Breast epithelium (tissue), 4 donors: ENCODE results near the gene RAP1GAP2. TPM values are rescaled to one million over a fixed set of nuclear protein-coding genes. Genes with fewer than 3 reads are reported as not detected.
"Not testable (repeated sequence)": the region's sequence is repeated elsewhere in the genome, so short reads cannot be mapped to it uniquely, and the experiment has no call there.

Experiments
- DNase-seq, 2 donors: peaks; one replicate each; pipeline ENCODE4 v3.0.0-alpha.2; 2019; ENCODE audit warnings: low spot score in 2 of 2
- H3K27ac ChIP-seq, 2 donors: fragments of 200-600 bp; sonication (generic) in 1 of 2; one replicate each; pipeline ENCODE4 v1.5.1; 2016 to 2019; ENCODE audit warnings: mild to moderate bottlenecking in 1 of 2
- H3K27me3 ChIP-seq, 2 donors: fragments of 200-600 bp; sonication (generic) in 1 of 2; one replicate each; pipeline versions ENCODE4 v1.5.1 to v1.6.0; 2017 to 2019; ENCODE audit warnings: control low read depth in 1 of 2, mild to moderate bottlenecking in 1 of 2
- H3K36me3 ChIP-seq: fragments of 200-600 bp; one replicate; pipeline ENCODE4 v1.5.1; 2019
- H3K4me1 ChIP-seq, 2 donors: fragments of 200-600 bp; sonication (generic); one replicate each; pipeline ENCODE4 v1.5.1; 2016 to 2019; ENCODE audit warnings: control low read depth in 1 of 2
- H3K4me3 ChIP-seq, 3 donors: fragments of 200-600 bp; sonication (generic); 1 replicate in 2 of 3; 2 replicates in 1 of 3; pipeline ENCODE4 v1.5.1; 2016 to 2019; ENCODE audit warnings: mild to moderate bottlenecking in 3 of 3, moderate library complexity in 2 of 3
- H3K9me3 ChIP-seq, 2 donors: fragments of 200-600 bp; sonication (generic) in 1 of 2; one replicate each; pipeline ENCODE4 v1.5.1; 2016 to 2019; ENCODE audit warnings: control low read depth in 1 of 2
- CTCF ChIP-seq, 3 donors: fragments of 450-650 bp; IDR thresholded peaks; one replicate each; pipeline ENCODE4 v1.5.1; 2016 to 2017; ENCODE audit warnings: antibody characterized with exemption in 3 of 3, mild to moderate bottlenecking in 3 of 3, moderate library complexity in 3 of 3
- POLR2A ChIP-seq: fragments of 450-650 bp; IDR thresholded peaks from one replicate; pipeline ENCODE4 v1.6.1; 2016; ENCODE audit warnings: antibody characterized with exemption, mild to moderate bottlenecking, moderate library complexity
- POLR2AphosphoS5 ChIP-seq, 3 donors: sonication (generic); formaldehyde crosslinking; IDR thresholded peaks; one replicate each; pipeline ENCODE4 v1.6.1; 2017; ENCODE audit warnings: antibody characterized with exemption in 3 of 3
- intact Hi-C: fragments of 100-400 bp; cut with DNase I; formaldehyde crosslinking; loops from one replicate; pipeline ENCODE4 v1.15.1; 2023; ENCODE audit warnings: low total_unique reads
- total RNA-seq, 3 donors: library from RNA; depleted of rRNA; stranded (reverse); fragments of >200 nt; gene quantifications; one replicate each; pipeline ENCODE4 v1.1.0, GENCODE V29; 2016

RAP1GAP2 gene
- total RNA-seq, 3 donors from 2014 or later = 5.3 to 23.4 (median 10.8) TPM

- H3K27ac ChIP-seq = no peak overlapping the region
- intact Hi-C loops = no loop called here
- no peaks in the 10 kb centered on the region for H3K27me3 ChIP-seq
- no peaks in the 10 kb centered on the region for H3K9me3 ChIP-seq
- no peaks in the 10 kb centered on the region for H3K4me1 ChIP-seq
- TF ChIP-seq CTCF (IDR thresholded peaks at IDR 0.05) (no peak), POLR2AphosphoS5 (IDR thresholded peaks at IDR 0.05) (no peak), POLR2A (no peak)
- DNase-seq = no peak
- H3K4me3 ChIP-seq = no peak overlapping the region
- no peaks in the 10 kb centered on the region for H3K36me3 ChIP-seq
These were observed 185.1 kb downstream of the RAP1GAP2 start for GRCh38 chr17:2981325-2981724.

DNA sequence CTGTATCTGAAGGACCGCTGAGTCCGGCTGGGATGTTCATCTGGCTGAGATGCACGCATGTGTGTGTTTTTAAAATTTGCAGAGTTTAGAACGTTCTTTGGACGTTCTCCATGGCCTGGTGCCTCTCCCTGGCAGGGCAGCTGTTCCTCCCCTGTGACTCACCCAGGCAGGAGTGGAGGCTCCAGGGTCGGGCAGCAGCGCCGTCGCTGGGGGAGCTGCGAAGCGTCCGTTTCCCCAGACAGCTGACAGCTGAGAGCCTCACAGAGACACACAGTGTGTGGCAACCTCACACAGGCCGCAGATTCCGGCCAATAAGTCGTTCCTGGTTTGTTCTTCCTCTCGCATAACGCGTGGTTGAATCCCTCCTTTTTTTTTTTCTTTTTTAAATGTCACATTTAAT is 186.6 kb downstream of the RAP1GAP2 start:
- peak in 1 of 2 donors; percentile 17 for DNase-seq
- no peak overlapping the region for H3K4me3 ChIP-seq
- H3K4me1 ChIP-seq = no peaks in the 10 kb centered on the region
- no peaks in the 10 kb centered on the region for H3K27me3 ChIP-seq
- TF ChIP-seq POLR2AphosphoS5 (IDR thresholded peaks at IDR 0.05) (peak in 1 of 3 donors; percentile 25), POLR2A (no peak)
- H3K27ac ChIP-seq = no peak overlapping the region
- no peaks in the 10 kb centered on the region for H3K9me3 ChIP-seq
- H3K36me3 ChIP-seq = no peaks in the 10 kb centered on the region
- intact Hi-C loops = no loop called here

DNA sequence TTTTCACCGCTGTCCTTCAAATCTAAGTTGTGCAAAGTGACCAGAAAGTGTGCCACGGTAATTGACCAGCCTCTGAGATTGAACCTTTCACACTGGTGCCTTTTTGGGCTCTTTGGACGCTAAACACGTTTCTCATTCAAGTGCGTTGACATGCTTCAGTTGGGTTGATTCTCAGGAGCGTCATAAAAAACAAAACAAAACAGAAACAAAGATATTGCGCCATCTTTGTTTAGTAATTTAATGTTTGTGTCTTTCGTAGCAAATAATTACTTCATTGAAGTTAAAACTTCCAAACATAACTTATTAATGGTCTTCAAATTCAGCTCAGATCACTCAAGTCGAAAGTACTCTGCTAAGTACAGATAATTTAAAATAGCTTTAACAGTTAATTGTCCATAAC is 187.0 kb downstream of the RAP1GAP2 start:
- Histone ChIP-seq H3K4me1 (no peaks in the 10 kb centered on the region), H3K27ac (no peak overlapping the region), H3K4me3 (no peak overlapping the region), H3K36me3 (no peaks in the 10 kb centered on the region), H3K27me3 (no peaks in the 10 kb centered on the region), H3K9me3 (no peaks in the 10 kb centered on the region)
- no peak for DNase-seq
- TF ChIP-seq POLR2AphosphoS5 (IDR thresholded peaks at IDR 0.05) = no peak
- no peak for TF ChIP-seq CTCF (IDR thresholded peaks at IDR 0.05)
- no peak for TF ChIP-seq POLR2A
- intact Hi-C loops = no loop called here

- H3K27ac ChIP-seq = no peak overlapping the region
- TF ChIP-seq CTCF (IDR thresholded peaks at IDR 0.05) (no peak), POLR2AphosphoS5 (IDR thresholded peaks at IDR 0.05) (no peak), POLR2A (no peak)
- no peaks in the 10 kb centered on the region for H3K9me3 ChIP-seq
- no peaks in the 10 kb centered on the region for H3K4me1 ChIP-seq
- no peaks in the 10 kb centered on the region for H3K27me3 ChIP-seq
- intact Hi-C loops = no loop called here
- no peak overlapping the region for H3K4me3 ChIP-seq
- H3K36me3 ChIP-seq = no peaks in the 10 kb centered on the region
- DNase-seq = peak in 1 of 2 donors; percentile 2
These were observed 189.1 kb downstream of the RAP1GAP2 start for GRCh38 chr17:2985318-2985717.

DNA sequence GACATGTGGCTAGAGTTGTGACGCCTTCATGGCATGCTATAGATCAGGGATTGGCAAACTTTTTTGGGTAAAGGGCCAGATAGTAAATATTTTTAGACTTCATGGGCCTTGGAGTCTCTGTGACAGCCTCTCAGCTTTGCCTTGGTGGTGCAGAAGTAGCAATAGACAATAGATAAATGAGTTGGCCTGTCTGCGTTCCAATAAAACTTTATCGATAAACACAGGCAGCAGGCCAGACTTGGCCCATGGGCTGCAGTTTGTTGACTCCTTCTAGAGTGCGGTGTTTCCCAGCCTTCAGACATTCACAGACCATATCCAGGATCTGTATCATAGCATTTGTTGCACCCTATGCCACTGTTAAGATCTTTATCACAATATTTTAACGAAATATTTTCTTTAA is 190.7 kb downstream of the RAP1GAP2 start:
- intact Hi-C loops = no loop called here
- Histone ChIP-seq H3K4me3 (no peak overlapping the region), H3K27me3 (no peaks in the 10 kb centered on the region), H3K4me1 (no peaks in the 10 kb centered on the region), H3K9me3 (no peaks in the 10 kb centered on the region), H3K27ac (no peak overlapping the region), H3K36me3 (no peaks in the 10 kb centered on the region)
- DNase-seq = no peak
- TF ChIP-seq POLR2AphosphoS5 (IDR thresholded peaks at IDR 0.05) = no peak
- no peak for TF ChIP-seq CTCF (IDR thresholded peaks at IDR 0.05)

DNA sequence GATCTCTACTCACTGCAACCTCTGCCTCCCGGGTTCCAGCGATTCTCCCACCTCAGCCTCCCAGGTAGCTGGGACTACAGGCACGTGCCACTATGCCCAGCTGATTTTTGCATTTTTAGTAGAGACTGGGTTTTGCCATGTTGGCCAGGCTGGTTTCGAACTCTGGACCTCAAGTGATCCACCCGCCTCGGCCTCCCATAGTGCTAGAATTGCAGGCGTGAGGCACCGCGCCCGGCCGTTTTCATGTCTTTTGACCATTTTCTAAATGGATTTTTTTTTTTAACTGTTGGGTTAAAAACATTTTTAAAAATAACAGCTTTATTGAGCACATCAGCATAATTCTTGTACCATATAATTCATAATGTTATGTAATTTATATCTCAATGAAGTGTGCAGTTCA is 193.2 kb downstream of the RAP1GAP2 start:
- intact Hi-C loops, H3K4me3 ChIP-seq, H3K27ac ChIP-seq, H3K9me3 ChIP-seq, H3K36me3 ChIP-seq, H3K4me1 ChIP-seq, H3K27me3 ChIP-seq: not testable (repeated sequence)
- DNase-seq = peak in 1 of 2 donors; percentile 4
